ENCODE results near the gene LEAP2.

Gene LEAP2

DNA sequence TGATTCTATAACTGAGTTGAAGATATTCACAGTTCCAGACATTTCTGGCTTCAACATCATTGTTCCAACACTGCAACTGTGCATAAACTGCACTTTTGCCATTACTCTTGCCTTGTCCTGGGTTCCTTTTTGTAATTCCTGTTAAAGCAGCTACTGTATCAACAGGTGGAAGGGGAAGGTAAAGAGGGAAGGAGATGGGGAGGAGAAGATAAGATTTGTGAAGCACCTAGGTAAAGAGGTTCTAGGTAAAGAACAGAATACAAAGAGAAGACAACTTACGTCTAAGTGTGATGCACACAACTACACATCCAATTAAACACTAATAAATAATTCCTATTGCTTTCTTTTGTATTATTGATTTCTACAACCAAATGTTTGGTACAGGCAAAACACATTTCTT, 36.2 kb downstream of the LEAP2 start (continued):
- TF ChIP-seq, protein P1, sequence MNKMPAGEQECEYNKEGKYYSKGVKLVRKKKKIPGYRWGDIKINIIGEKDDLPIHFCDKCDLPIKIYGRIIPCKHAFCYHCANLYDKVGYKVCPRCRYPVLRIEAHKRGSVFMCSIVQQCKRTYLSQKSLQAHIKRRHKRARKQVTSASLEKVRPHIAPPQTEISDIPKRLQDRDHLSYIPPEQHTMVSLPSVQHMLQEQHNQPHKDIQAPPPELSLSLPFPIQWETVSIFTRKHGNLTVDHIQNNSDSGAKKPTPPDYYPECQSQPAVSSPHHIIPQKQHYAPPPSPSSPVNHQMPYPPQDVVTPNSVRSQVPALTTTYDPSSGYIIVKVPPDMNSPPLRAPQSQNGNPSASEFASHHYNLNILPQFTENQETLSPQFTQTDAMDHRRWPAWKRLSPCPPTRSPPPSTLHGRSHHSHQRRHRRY (tag by site-specific recombination; IDR thresholded peaks at IDR 0.05), result no peak
- TF ChIP-seq ZEB2 (tag by site-specific recombination; IDR thresholded peaks at IDR 0.05) (no peak), ZNF571 (tag by site-specific recombination; IDR thresholded peaks at IDR 0.05) (no peak), ZNF184 (tag by site-specific recombination; IDR thresholded peaks at IDR 0.05) (no peak), ZNF274 (IDR thresholded peaks at IDR 0.05; ENCODE audit: low read length) (no peak), ZNF274 (tag by site-specific recombination; IDR thresholded peaks at IDR 0.05; ENCODE audit: borderline replicate concordance) (no peak)
- TF ChIP-seq, protein P2, sequence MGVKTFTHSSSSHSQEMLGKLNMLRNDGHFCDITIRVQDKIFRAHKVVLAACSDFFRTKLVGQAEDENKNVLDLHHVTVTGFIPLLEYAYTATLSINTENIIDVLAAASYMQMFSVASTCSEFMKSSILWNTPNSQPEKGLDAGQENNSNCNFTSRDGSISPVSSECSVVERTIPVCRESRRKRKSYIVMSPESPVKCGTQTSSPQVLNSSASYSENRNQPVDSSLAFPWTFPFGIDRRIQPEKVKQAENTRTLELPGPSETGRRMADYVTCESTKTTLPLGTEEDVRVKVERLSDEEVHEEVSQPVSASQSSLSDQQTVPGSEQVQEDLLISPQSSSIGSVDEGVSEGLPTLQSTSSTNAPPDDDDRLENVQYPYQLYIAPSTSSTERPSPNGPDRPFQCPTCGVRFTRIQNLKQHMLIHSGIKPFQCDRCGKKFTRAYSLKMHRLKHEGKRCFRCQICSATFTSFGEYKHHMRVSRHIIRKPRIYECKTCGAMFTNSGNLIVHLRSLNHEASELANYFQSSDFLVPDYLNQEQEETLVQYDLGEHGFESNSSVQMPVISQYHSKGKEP (tag by site-specific recombination; IDR thresholded peaks at IDR 0.05), result no peak

DNA sequence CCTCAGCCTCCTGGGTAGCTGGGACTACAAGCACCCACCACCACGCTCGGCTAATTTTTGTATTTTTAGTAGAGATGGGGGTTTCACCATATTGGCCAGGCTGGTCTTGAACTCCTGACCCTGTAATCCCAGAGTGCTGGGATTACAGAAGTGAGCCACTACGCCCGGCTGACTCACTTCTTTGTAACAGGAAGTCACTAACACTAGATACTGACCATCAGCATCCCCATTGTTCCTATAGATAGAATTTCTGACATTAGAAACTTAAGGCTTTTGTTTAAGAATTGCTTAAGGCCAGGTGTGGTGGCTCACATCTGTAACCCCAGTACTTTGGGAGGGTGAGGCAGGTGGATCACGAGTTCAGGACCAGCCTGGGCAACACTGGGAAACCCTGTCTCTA, 42.2 kb downstream of the LEAP2 start:
- CTCF ChIA-PET, result interaction anchor here (0.5 to 1.3 kb wide), 3 partner anchors 13 to 23 kb away, joined by 3 to 4 read pairs (median 3); no protein-coding TSS in a partner anchor
- no peak overlapping the region for H3K27ac ChIP-seq (ENCODE audit: extremely low read depth, low read depth, low read length)
- no peaks in the 10 kb centered on the region for H3K4me1 ChIP-seq (ENCODE audit: control insufficient read depth, insufficient read depth, low read length)
- H3K4me3 ChIP-seq (ENCODE audit: low read depth, low read length), result no peak overlapping the region
- TF ChIP-seq, protein P3, sequence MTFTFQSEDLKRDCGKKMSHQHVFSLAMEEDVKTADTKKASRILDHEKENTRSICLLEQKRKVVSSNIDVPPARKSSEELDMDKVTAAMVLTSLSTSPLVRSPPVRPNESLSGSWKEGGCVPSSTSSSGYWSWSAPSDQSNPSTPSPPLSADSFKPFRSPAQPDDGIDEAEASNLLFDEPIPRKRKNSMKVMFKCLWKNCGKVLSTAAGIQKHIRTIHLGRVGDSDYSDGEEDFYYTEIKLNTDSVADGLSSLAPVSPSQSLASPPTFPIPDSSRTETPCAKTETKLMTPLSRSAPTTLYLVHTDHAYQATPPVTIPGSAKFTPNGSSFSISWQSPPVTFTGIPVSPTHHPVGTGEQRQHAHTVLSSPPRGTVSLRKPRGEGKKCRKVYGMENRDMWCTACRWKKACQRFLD (tag by site-specific recombination; IDR thresholded peaks at IDR 0.05), result no peak
- TF ChIP-seq, protein P4, sequence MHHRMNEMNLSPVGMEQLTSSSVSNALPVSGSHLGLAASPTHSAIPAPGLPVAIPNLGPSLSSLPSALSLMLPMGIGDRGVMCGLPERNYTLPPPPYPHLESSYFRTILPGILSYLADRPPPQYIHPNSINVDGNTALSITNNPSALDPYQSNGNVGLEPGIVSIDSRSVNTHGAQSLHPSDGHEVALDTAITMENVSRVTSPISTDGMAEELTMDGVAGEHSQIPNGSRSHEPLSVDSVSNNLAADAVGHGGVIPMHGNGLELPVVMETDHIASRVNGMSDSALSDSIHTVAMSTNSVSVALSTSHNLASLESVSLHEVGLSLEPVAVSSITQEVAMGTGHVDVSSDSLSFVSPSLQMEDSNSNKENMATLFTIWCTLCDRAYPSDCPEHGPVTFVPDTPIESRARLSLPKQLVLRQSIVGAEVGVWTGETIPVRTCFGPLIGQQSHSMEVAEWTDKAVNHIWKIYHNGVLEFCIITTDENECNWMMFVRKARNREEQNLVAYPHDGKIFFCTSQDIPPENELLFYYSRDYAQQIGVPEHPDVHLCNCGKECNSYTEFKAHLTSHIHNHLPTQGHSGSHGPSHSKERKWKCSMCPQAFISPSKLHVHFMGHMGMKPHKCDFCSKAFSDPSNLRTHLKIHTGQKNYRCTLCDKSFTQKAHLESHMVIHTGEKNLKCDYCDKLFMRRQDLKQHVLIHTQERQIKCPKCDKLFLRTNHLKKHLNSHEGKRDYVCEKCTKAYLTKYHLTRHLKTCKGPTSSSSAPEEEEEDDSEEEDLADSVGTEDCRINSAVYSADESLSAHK (tag by site-specific recombination; IDR thresholded peaks at IDR 0.05), result no peak
- no peak for TF ChIP-seq ZNF561 (tag by site-specific recombination; IDR thresholded peaks at IDR 0.05; ENCODE audit: borderline replicate concordance)
- no peak for TF ChIP-seq YY1 (tag by site-specific recombination; IDR thresholded peaks at IDR 0.05)
- TF ChIP-seq EGR2 (tag by site-specific recombination; IDR thresholded peaks at IDR 0.05; ENCODE audit: low read depth), result no peak
- TF ChIP-seq ZNF23 (tag by site-specific recombination; IDR thresholded peaks at IDR 0.05; ENCODE audit: borderline replicate concordance), result no peak
- no peak for TF ChIP-seq ZNF248 (tag by site-specific recombination; IDR thresholded peaks at IDR 0.05)
- TF ChIP-seq, protein P5, sequence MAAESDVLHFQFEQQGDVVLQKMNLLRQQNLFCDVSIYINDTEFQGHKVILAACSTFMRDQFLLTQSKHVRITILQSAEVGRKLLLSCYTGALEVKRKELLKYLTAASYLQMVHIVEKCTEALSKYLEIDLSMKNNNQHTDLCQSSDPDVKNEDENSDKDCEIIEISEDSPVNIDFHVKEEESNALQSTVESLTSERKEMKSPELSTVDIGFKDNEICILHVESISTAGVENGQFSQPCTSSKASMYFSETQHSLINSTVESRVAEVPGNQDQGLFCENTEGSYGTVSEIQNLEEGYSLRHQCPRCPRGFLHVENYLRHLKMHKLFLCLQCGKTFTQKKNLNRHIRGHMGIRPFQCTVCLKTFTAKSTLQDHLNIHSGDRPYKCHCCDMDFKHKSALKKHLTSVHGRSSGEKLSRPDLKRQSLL (tag by site-specific recombination; IDR thresholded peaks at IDR 0.05), result no peak
- TF ChIP-seq, protein P6, sequence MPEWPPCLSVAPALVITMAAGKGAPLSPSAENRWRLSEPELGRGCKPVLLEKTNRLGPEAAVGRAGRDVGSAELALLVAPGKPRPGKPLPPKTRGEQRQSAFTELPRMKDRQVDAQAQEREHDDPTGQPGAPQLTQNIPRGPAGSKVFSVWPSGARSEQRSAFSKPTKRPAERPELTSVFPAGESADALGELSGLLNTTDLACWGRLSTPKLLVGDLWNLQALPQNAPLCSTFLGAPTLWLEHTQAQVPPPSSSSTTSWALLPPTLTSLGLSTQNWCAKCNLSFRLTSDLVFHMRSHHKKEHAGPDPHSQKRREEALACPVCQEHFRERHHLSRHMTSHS (tag by site-specific recombination; IDR thresholded peaks at IDR 0.05), result no peak
- no peaks in the 10 kb centered on the region for H3K9me3 ChIP-seq (ENCODE audit: control insufficient read depth, insufficient read depth, low read depth, low read length)
- POLR2A ChIA-PET, result no interaction called here
- H3K36me3 ChIP-seq (ENCODE audit: control insufficient read depth in 2 of 2, insufficient read depth in 1 of 2, low read length in 2 of 2), result peaks cover 45 to 46% of the 10 kb centered on the region in 2 experiments
